ENCODE data around the gene TRMT1. TPM values are rescaled to one million over a fixed set of nuclear protein-coding genes. Genes with fewer than 3 reads are reported as not detected.
"Not testable (repeated sequence)": the region's sequence is repeated elsewhere in the genome, so short reads cannot be mapped to it uniquely, and the experiment has no call there.

Gene TRMT1
- total RNA-seq (10 to 100 TPM; 11.8 to 26.2 TPM), polyA plus RNA-seq (ENCODE audit: insufficient read length in 2 of 2) (10 to 100 TPM; 38.7 to 47.5 TPM)
- long read RNA-seq, donor 1, partial matches to known transcripts = 0 of 2 reads
- long read RNA-seq, donor 1, other reads (novel, unspliced or antisense) = 0 of 2 reads
- long read RNA-seq, donor 2, partial matches to known transcripts = 0 of 2 reads
- long read RNA-seq, donor 2, other reads (novel, unspliced or antisense) = 0 of 2 reads
- long read RNA-seq, donor 3, partial matches to known transcripts = 0 of 2 reads
- long read RNA-seq, donor 3, other reads (novel, unspliced or antisense) = 0 of 2 reads
- long read RNA-seq, donor 4, partial matches to known transcripts = 7 of 18 reads
- long read RNA-seq, donor 4, other reads (novel, unspliced or antisense) = 6 of 18 reads

GRCh38 chr19:13116282-13117175 is at the start of gene TRMT1:
Gene TRMT1, minus strand, starts transcription at chr19:13116740. Its CDS starts 341 bp downstream, at chr19:13116399.
- H3K9me3 ChIP-seq (ENCODE audit: control insufficient read depth, insufficient read depth, low read length) = no peaks in the 10 kb centered on the region
- under 1% methylated on average over 47 of the region's 51 CpGs for WGBS (ENCODE audit: insufficient coverage)
- H3K27me3 ChIP-seq (ENCODE audit: control insufficient read depth, insufficient read depth, low read length) = no peaks in the 10 kb centered on the region
- H3K36me3 ChIP-seq (ENCODE audit: control insufficient read depth, insufficient read depth, low read length) = peaks cover 48% of the 10 kb centered on the region
- H3K27ac ChIP-seq (ENCODE audit: low read depth, low read length) = peak within 1 kb of the TSS; percentile 61
- H3K4me1 ChIP-seq (ENCODE audit: control insufficient read depth, insufficient read depth, low read length) = peaks cover 51% of the 10 kb centered on the region
- peak within 1 kb of the TSS; percentile 94 for H3K4me3 ChIP-seq (ENCODE audit: low read depth, low read length)
- DNase-seq (ENCODE audit: low read depth in 4 of 6, low spot score in 6 of 6) = peak; percentile 85 to 98 (median 93)

GRCh38 chr19:13166151-13166550 is 49.6 kb upstream of the TRMT1 start:
- H3K4me1 ChIP-seq (ENCODE audit: control insufficient read depth, insufficient read depth, low read length) = peaks cover 57% of the 10 kb centered on the region
- 100% methylated on average over 1 of the region's 3 CpGs for WGBS (ENCODE audit: insufficient coverage)
- H3K27ac ChIP-seq (ENCODE audit: low read depth, low read length); H3K4me3 ChIP-seq (ENCODE audit: low read depth, low read length); H3K27me3 ChIP-seq (ENCODE audit: control insufficient read depth, insufficient read depth, low read length); H3K9me3 ChIP-seq (ENCODE audit: control insufficient read depth, insufficient read depth, low read length); H3K36me3 ChIP-seq (ENCODE audit: control insufficient read depth, insufficient read depth, low read length); DNase-seq (ENCODE audit: low read depth in 4 of 6, low spot score in 6 of 6): not testable (repeated sequence)

GRCh38 chr19:13165162-13165997 is 48.8 kb upstream of the TRMT1 start:
- Histone ChIP-seq H3K27ac (ENCODE audit: low read depth, low read length) (peak overlapping the region; percentile 97), H3K4me3 (ENCODE audit: low read depth, low read length) (no peak overlapping the region), H3K9me3 (ENCODE audit: control insufficient read depth, insufficient read depth, low read length) (no peaks in the 10 kb centered on the region), H3K36me3 (ENCODE audit: control insufficient read depth, insufficient read depth, low read length) (no peaks in the 10 kb centered on the region), H3K4me1 (ENCODE audit: control insufficient read depth, insufficient read depth, low read length) (peaks cover 57% of the 10 kb centered on the region), H3K27me3 (ENCODE audit: control insufficient read depth, insufficient read depth, low read length) (no peaks in the 10 kb centered on the region)
- DNase-seq (ENCODE audit: low read depth in 4 of 6, low spot score in 6 of 6) = peak in 2 of 6 donors; percentile 43 to 62
- WGBS (ENCODE audit: insufficient coverage) = 75% methylated on average over 13 of the region's 19 CpGs

- no peaks in the 10 kb centered on the region for H3K27me3 ChIP-seq (ENCODE audit: control insufficient read depth, insufficient read depth, low read length)
- peak overlapping the region; percentile 33 for H3K4me3 ChIP-seq (ENCODE audit: low read depth, low read length)
- 10% methylated on average over 18 of the region's 19 CpGs for WGBS (ENCODE audit: insufficient coverage)
- H3K9me3 ChIP-seq (ENCODE audit: control insufficient read depth, insufficient read depth, low read length) = no peaks in the 10 kb centered on the region
- no peaks in the 10 kb centered on the region for H3K36me3 ChIP-seq (ENCODE audit: control insufficient read depth, insufficient read depth, low read length)
- peaks cover 57% of the 10 kb centered on the region for H3K4me1 ChIP-seq (ENCODE audit: control insufficient read depth, insufficient read depth, low read length)
- peak in 2 of 6 donors; percentile 91 to 93 for DNase-seq (ENCODE audit: low read depth in 4 of 6, low spot score in 6 of 6)
- H3K27ac ChIP-seq (ENCODE audit: low read depth, low read length) = peak overlapping the region; percentile 97
Observed at GRCh38 chr19:13164343-13165161, 48.0 kb upstream of the TRMT1 start.

- Histone ChIP-seq H3K9me3 (ENCODE audit: control insufficient read depth, insufficient read depth, low read length) (no peaks in the 10 kb centered on the region), H3K27me3 (ENCODE audit: control insufficient read depth, insufficient read depth, low read length) (no peaks in the 10 kb centered on the region), H3K4me3 (ENCODE audit: low read depth, low read length) (peak overlapping the region; percentile 33), H3K4me1 (ENCODE audit: control insufficient read depth, insufficient read depth, low read length) (peaks cover 57% of the 10 kb centered on the region), H3K36me3 (ENCODE audit: control insufficient read depth, insufficient read depth, low read length) (no peaks in the 10 kb centered on the region), H3K27ac (ENCODE audit: low read depth, low read length) (peak overlapping the region; percentile 97)
- WGBS (ENCODE audit: insufficient coverage) = 5% methylated on average over 18 of the region's 20 CpGs
- DNase-seq (ENCODE audit: low read depth in 4 of 6, low spot score in 6 of 6) = peak in 2 of 6 donors; percentile 78 to 82
Observed at GRCh38 chr19:13163609-13164342, 47.2 kb upstream of the TRMT1 start.

GRCh38 chr19:13162724-13163608 is 46.4 kb upstream of the TRMT1 start:
- peak overlapping the region; percentile 97 for H3K27ac ChIP-seq (ENCODE audit: low read depth, low read length)
- H3K4me3 ChIP-seq (ENCODE audit: low read depth, low read length) = peak overlapping the region; percentile 60
- no peaks in the 10 kb centered on the region for H3K36me3 ChIP-seq (ENCODE audit: control insufficient read depth, insufficient read depth, low read length)
- H3K27me3 ChIP-seq (ENCODE audit: control insufficient read depth, insufficient read depth, low read length) = no peaks in the 10 kb centered on the region
- H3K4me1 ChIP-seq (ENCODE audit: control insufficient read depth, insufficient read depth, low read length) = peaks cover 56% of the 10 kb centered on the region
- DNase-seq (ENCODE audit: low read depth in 4 of 6, low spot score in 6 of 6) = peak in 2 of 6 donors; percentile 96 to 97
- H3K9me3 ChIP-seq (ENCODE audit: control insufficient read depth, insufficient read depth, low read length) = no peaks in the 10 kb centered on the region
- WGBS (ENCODE audit: insufficient coverage) = 2% methylated on average over 54 of the region's 58 CpGs

GRCh38 chr19:13160557-13160956 is 44.0 kb upstream of the TRMT1 start:
- no peaks in the 10 kb centered on the region for H3K27me3 ChIP-seq (ENCODE audit: control insufficient read depth, insufficient read depth, low read length)
- no peak overlapping the region for H3K4me3 ChIP-seq (ENCODE audit: low read depth, low read length)
- H3K4me1 ChIP-seq (ENCODE audit: control insufficient read depth, insufficient read depth, low read length) = peaks cover 47% of the 10 kb centered on the region
- no peaks in the 10 kb centered on the region for H3K9me3 ChIP-seq (ENCODE audit: control insufficient read depth, insufficient read depth, low read length)
- DNase-seq (ENCODE audit: low read depth in 4 of 6, low spot score in 6 of 6) = no peak
- H3K36me3 ChIP-seq (ENCODE audit: control insufficient read depth, insufficient read depth, low read length) = no peaks in the 10 kb centered on the region
- H3K27ac ChIP-seq (ENCODE audit: low read depth, low read length) = no peak overlapping the region
- WGBS (ENCODE audit: insufficient coverage) = 86% methylated on average over 1 of the region's 1 CpG

Data from spinal cord (tissue), 10 donors.